Measurements from ENCODE around the gene NUP93. TPM values are rescaled to one million over a fixed set of nuclear protein-coding genes. Genes with fewer than 3 reads are reported as not detected.
"Not testable (repeated sequence)": the region's sequence is repeated elsewhere in the genome, so short reads cannot be mapped to it uniquely, and the experiment has no call there.

The NUP93 gene
- total and polyA plus RNA-seq, 5 experiments from 2014 or later: 66.6 to 104 (median 82.5) TPM

- peaks cover 0 to 8% (median 0%) of the 10 kb centered on the region in 3 donors for H3K36me3 Mint-ChIP-seq
- no peak overlapping the region for H3K27ac Mint-ChIP-seq
- DNase-seq (no peak), ATAC-seq (no peak)
- no peaks in the 10 kb centered on the region for H3K27me3 Mint-ChIP-seq
- peaks cover 26 to 33% (median 28%) of the 10 kb centered on the region in 4 donors for H3K4me1 Mint-ChIP-seq
- POLR2A ChIA-PET: no interaction called here
- H3K4me3 Mint-ChIP-seq: no peak overlapping the region
- no peaks in the 10 kb centered on the region for H3K9me3 Mint-ChIP-seq
Observed at GRCh38 chr16:56732832-56733231, 2.9 kb downstream of the NUP93 start.

- ATAC-seq (no peak), DNase-seq (no peak)
- no peaks in the 10 kb centered on the region for H3K9me3 Mint-ChIP-seq
- no peak overlapping the region for H3K4me3 Mint-ChIP-seq
- H3K27ac Mint-ChIP-seq: no peak overlapping the region
- no peaks in the 10 kb centered on the region for H3K27me3 Mint-ChIP-seq
- peaks cover 18 to 27% (median 19%) of the 10 kb centered on the region in 4 donors for H3K4me1 Mint-ChIP-seq
- peaks cover 0 to 12% (median 4%) of the 10 kb centered on the region in 3 donors for H3K36me3 Mint-ChIP-seq
- POLR2A ChIA-PET: no interaction called here
Observed at GRCh38 chr16:56734429-56734828, 4.5 kb downstream of the NUP93 start.

- Mint-ChIP-seq H3K27me3 (no peaks in the 10 kb centered on the region), H3K4me1 (peaks cover 12 to 19% (median 14%) of the 10 kb centered on the region in 4 donors), H3K36me3 (peaks cover 0 to 12% (median 4%) of the 10 kb centered on the region in 3 donors), H3K9me3 (no peaks in the 10 kb centered on the region), H3K4me3 (no peak overlapping the region), H3K27ac (peak overlapping the region in 2 of 10 donors; percentile 20 to 61)
- DNase-seq (no peak), ATAC-seq (no peak)
- POLR2A ChIA-PET: no interaction called here
Observed at GRCh38 chr16:56736476-56736875, 6.5 kb downstream of the NUP93 start.

GRCh38 chr16:56737539-56737938, 7.6 kb downstream of the NUP93 start:
- no peak for DNase-seq
- POLR2A ChIA-PET: interaction anchor here (0.7 kb wide), 2 partner anchors 14 to 173 kb away, joined by 3 to 4 read pairs; no protein-coding TSS in a partner anchor
- no peaks in the 10 kb centered on the region for H3K27me3 Mint-ChIP-seq
- H3K9me3 Mint-ChIP-seq: no peaks in the 10 kb centered on the region
- peaks cover 0 to 12% (median 4%) of the 10 kb centered on the region in 3 donors for H3K36me3 Mint-ChIP-seq
- H3K4me3 Mint-ChIP-seq: no peak overlapping the region
- H3K4me1 Mint-ChIP-seq: peaks cover 12 to 26% (median 22%) of the 10 kb centered on the region in 4 donors
- H3K27ac Mint-ChIP-seq: peak overlapping the region in 2 of 10 donors; percentile 35 to 65
- ATAC-seq: peak in 1 of 2 donors; percentile 32

- Mint-ChIP-seq H3K36me3 (peaks cover 0 to 12% (median 4%) of the 10 kb centered on the region in 3 donors), H3K9me3 (no peaks in the 10 kb centered on the region), H3K4me1 (peaks cover 12 to 29% (median 23%) of the 10 kb centered on the region in 4 donors), H3K27me3 (no peaks in the 10 kb centered on the region), H3K4me3 (no peak overlapping the region), H3K27ac (peak overlapping the region in 3 of 10 donors; percentile 5 to 65 (median 20))
- POLR2A ChIA-PET: no interaction called here
- ATAC-seq: no peak
- no peak for DNase-seq
Observed at GRCh38 chr16:56738221-56738620, 8.3 kb downstream of the NUP93 start.

GRCh38 chr16:56739378-56739777, 9.4 kb downstream of the NUP93 start:
- DNase-seq, H3K4me3 Mint-ChIP-seq, ATAC-seq, POLR2A ChIA-PET, H3K27ac Mint-ChIP-seq, H3K9me3 Mint-ChIP-seq, H3K27me3 Mint-ChIP-seq: not testable (repeated sequence)
- Mint-ChIP-seq H3K36me3 (peaks cover 0 to 12% (median 4%) of the 10 kb centered on the region in 3 donors), H3K4me1 (peaks cover 16 to 39% (median 31%) of the 10 kb centered on the region in 4 donors)

GRCh38 chr16:56741399-56741798, 11.5 kb downstream of the NUP93 start:
- H3K27me3 Mint-ChIP-seq: no peaks in the 10 kb centered on the region
- ATAC-seq: no peak
- no peaks in the 10 kb centered on the region for H3K9me3 Mint-ChIP-seq
- POLR2A ChIA-PET: no interaction called here
- DNase-seq: no peak
- H3K4me1 Mint-ChIP-seq: peaks cover 21 to 44% (median 34%) of the 10 kb centered on the region in 4 donors
- no peak overlapping the region for H3K4me3 Mint-ChIP-seq
- peaks cover 0 to 11% (median 4%) of the 10 kb centered on the region in 3 donors for H3K36me3 Mint-ChIP-seq
- peak overlapping the region in 1 of 10 donors; percentile 1 for H3K27ac Mint-ChIP-seq

- H3K27me3 Mint-ChIP-seq: no peaks in the 10 kb centered on the region
- peak overlapping the region in 2 of 10 donors; percentile 1 to 9 for H3K27ac Mint-ChIP-seq
- POLR2A ChIA-PET: interaction anchor here (2.0 kb wide), 1 partner anchor 33 kb away, joined by 6 read pairs; no protein-coding TSS in a partner anchor
- ATAC-seq: no peak
- no peak for DNase-seq
- peaks cover 17 to 41% (median 30%) of the 10 kb centered on the region in 4 donors for H3K4me1 Mint-ChIP-seq
- peaks cover 0 to 12% (median 4%) of the 10 kb centered on the region in 3 donors for H3K36me3 Mint-ChIP-seq
- no peak overlapping the region for H3K4me3 Mint-ChIP-seq
- no peaks in the 10 kb centered on the region for H3K9me3 Mint-ChIP-seq
Observed at GRCh38 chr16:56742030-56742984, 12.4 kb downstream of the NUP93 start.

GRCh38 chr16:56743840-56744239, 13.9 kb downstream of the NUP93 start:
- H3K36me3 Mint-ChIP-seq: peaks cover 3 to 17% (median 4%) of the 10 kb centered on the region in 3 donors
- no peak overlapping the region for H3K4me3 Mint-ChIP-seq
- POLR2A ChIA-PET: interaction anchor here (2.0 kb wide), 1 partner anchor 35 kb away, joined by 6 read pairs; no protein-coding TSS in a partner anchor
- DNase-seq (no peak), ATAC-seq (no peak)
- no peaks in the 10 kb centered on the region for H3K9me3 Mint-ChIP-seq
- H3K27ac Mint-ChIP-seq: peak overlapping the region in 1 of 10 donors; percentile 16
- H3K4me1 Mint-ChIP-seq: peaks cover 18 to 51% (median 26%) of the 10 kb centered on the region in 4 donors
- H3K27me3 Mint-ChIP-seq: no peaks in the 10 kb centered on the region

- Mint-ChIP-seq H3K4me3 (no peak overlapping the region), H3K27me3 (no peaks in the 10 kb centered on the region), H3K4me1 (peaks cover 18 to 58% (median 32%) of the 10 kb centered on the region in 4 donors), H3K27ac (peak overlapping the region in 4 of 10 donors; percentile 1 to 65 (median 32)), H3K9me3 (no peaks in the 10 kb centered on the region), H3K36me3 (peaks cover 9 to 28% (median 11%) of the 10 kb centered on the region in 3 donors)
- POLR2A ChIA-PET: no interaction called here
- ATAC-seq: no peak
- DNase-seq: no peak
Observed at GRCh38 chr16:56744996-56745640, 15.2 kb downstream of the NUP93 start.

- peaks cover 11 to 45% (median 30%) of the 10 kb centered on the region in 4 donors for H3K4me1 Mint-ChIP-seq
- H3K27me3 Mint-ChIP-seq: no peaks in the 10 kb centered on the region
- DNase-seq: no peak
- H3K4me3 Mint-ChIP-seq: no peak overlapping the region
- POLR2A ChIA-PET: no interaction called here
- no peaks in the 10 kb centered on the region for H3K9me3 Mint-ChIP-seq
- peak overlapping the region in 7 of 10 donors; percentile 1 to 63 (median 12) for H3K27ac Mint-ChIP-seq
- ATAC-seq: no peak
- peaks cover 9 to 43% (median 20%) of the 10 kb centered on the region in 3 donors for H3K36me3 Mint-ChIP-seq
Observed at GRCh38 chr16:56747486-56748045, 17.6 kb downstream of the NUP93 start.

GRCh38 chr16:56748191-56748590, 18.3 kb downstream of the NUP93 start:
- Mint-ChIP-seq H3K27me3 (no peaks in the 10 kb centered on the region), H3K4me1 (peaks cover 11 to 42% (median 29%) of the 10 kb centered on the region in 4 donors), H3K4me3 (no peak overlapping the region), H3K27ac (peak overlapping the region in 1 of 10 donors; percentile 54), H3K9me3 (no peaks in the 10 kb centered on the region), H3K36me3 (peaks cover 12 to 47% (median 26%) of the 10 kb centered on the region in 3 donors)
- no peak for DNase-seq
- POLR2A ChIA-PET: no interaction called here
- ATAC-seq: no peak

All from naive thymus-derived CD8-positive, alpha-beta T cell (primary cell).